ENCODE data around the gene AGRN.
"Not testable (repeated sequence)": the region's sequence is repeated elsewhere in the genome, so short reads cannot be mapped to it uniquely, and the experiment has no call there.

AGRN gene

DNA sequence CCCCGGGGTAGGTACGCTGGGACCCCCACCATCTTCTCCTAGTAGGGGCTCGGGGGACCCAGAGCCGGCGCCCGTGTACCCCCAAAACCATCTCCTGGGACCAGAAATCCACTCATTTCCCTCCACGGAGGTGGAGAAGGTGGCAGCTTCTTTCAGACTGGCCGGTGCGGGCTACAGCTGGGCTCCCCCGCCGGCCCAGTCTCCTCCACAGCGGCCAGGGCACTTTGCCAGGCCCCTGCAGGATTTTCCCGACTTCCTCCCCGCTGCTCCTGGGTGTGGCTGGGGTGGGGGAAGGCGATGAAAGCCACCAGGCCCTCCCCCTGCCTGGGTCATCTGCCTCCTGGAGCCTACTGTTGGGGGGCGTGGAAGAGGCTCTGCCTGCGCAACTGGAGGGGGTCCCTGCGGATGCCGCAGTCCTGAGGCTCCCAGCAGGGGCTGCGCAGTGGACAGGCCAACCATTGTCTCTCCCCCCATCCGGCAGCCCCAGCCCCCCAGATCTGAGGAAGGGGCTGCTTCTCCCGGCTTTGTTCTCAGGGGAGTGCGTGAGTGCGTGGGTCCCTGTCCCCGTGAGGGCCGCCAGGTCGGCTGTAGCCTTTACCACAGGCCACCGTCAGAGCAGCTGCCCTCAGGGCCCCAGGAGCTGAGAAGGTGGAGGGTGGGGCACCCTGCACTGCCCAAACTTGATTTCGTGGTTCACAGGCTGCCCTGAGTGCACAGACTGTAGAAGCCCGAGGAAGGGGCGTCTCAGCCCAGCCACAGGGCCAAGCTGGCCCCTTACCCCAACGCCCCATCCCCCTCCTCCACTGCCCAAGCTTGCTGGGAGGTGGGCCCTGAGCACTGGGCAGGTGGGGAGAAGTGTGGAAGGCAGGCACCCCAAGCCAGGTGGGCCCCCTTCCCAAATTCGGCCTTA, 1.3 kb downstream of the AGRN start:
- DNase-seq (ENCODE audit: low read depth), result peak; percentile 63

DNA sequence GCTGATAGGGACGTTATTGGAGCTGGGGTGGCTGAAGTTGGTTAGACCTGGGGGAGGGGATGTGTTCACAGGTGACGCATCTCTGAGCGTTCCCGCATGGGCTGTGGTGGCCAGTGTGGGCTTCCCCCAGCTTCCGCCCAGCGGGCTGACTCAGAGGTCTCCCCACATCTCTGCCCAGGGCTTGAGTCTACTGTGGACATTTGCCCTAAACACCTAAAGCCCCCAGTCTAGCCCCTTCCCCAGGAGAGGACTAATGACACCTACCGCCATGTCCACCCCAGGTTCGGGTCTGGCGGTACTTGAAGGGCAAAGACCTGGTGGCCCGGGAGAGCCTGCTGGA, 2.0 kb downstream of the AGRN start:
- no peak for DNase-seq (ENCODE audit: low read depth)

DNA sequence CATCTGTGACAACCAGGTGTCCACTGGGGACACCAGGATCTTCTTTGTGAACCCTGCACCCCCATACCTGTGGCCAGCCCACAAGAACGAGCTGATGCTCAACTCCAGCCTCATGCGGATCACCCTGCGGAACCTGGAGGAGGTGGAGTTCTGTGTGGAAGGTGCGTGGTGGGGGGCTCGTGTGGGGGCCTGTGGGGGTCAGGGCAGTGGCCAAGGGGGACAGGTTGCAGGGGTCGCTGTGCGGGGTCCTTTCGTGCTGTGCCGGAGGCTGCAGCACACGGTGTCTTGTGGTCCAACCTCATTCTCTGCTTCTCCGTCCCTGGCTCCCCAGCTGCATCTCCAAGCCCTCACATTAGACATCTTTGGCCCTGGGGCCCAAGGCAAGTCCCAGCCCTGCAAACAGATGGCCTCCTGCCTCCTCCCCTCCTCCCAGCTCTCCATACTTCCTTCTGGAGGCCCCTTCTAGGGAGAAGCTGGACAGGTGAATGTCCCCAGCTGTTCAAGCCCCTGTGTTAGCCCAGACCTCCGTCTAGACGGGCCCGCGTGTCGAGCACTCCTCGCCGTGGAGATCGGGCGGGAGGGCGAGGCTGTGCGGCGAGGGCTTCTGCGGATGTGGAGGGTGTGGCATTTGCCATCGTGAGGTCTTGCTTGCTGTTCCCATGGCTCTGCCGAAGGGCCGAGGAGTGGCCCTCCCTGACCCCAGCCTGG, 2.5 kb downstream of the AGRN start:
- no peak for DNase-seq (ENCODE audit: low read depth)

DNA sequence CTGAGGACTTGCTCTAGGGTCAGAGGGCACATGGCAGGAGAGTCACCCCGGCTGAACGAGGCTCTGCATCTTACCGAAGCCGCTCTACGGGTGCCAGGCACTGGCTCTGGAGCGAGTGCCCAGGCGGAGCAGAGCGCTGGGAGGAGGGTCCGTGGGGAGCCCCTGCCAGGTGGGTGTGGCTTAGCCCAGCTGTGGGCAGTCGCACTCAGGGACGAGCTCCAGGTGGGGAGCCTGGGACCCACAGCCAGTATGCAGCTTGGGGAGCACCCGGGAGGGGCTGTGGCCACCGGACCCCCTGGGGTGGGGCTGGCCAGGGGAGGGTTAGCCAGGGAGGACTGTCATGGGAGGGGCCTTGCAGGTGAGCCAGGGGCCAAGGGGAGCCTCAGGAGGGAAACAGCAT, 3.8 kb downstream of the AGRN start:
- DNase-seq (ENCODE audit: low read depth), result no peak

DNA sequence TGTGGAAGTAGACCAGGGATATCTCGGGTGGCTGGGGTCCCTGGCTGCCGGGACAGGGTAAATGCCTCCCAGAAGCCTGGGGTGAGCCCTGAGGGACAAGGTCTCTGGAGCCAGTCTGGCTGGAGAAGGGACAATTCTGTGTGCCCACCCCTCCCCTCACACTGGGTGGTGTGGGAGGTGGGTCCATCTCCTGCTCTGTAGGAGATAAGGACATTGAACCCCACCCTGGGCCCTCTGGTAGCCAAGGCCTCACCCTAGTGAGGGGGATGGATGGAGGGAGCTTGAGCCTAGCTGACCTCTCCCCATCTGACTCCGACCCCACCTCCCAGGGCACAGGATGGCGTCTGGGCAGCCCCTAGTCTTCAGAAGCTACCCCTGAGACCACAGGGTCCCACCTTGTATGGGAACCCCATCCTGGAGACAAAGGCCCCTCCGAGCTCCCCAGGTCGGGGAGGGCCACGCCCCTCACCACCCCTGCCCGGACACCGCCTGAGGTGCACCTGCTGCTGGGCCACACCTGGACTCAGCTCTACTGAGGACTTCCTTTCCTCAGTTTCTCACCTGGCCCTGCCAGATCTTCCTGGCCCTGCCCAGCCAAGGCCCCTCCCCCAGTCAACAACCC, 4.3 kb downstream of the AGRN start:
- no peak for DNase-seq (ENCODE audit: low read depth)

DNA sequence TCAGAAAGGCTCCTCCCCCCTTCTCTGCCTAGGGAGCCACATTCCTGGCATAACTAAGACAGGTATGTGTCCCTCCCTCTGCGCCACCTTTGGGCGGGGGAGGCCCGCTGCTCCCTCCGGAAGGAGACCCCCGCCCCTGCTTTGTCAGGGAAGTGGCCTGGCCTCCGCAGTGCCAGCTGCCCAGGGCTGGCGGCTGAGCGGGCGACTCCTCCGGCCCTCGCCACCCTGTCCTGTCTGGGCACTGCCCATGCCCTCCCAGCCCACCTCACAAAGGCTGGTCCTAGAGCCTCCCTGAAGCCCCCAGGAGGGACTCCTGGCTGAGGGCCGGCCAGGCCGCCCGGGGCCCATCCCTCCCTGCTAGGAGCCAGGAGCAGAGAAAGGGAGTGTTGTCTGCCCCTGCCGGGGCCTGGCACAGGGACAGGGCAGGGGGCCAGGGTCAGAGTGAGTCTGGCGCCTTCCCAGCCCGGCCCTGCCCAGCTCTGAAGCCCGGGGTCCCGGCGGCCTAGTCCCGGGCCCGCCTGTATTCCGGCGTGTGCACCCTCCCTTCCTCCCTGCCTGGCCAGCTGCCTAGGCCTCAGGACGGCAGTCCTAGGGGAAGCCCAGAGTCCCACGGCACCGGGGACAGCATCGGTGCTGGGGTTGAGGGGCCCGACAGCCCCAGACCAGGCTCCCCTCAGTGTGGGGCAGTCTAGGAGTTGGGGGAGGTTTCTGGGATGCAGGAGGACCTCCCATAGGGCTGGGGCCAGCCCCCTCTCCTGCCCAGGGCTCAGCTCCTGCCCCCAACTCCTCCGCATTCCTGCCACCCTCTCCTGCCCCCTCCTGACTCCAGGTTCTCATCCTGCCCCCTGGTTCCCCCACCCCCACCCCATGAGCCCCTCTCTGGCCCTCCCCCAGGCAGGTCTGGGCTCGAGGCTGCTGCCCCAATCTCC, 5.1 kb downstream of the AGRN start:
- no peak for DNase-seq (ENCODE audit: low read depth)

DNA sequence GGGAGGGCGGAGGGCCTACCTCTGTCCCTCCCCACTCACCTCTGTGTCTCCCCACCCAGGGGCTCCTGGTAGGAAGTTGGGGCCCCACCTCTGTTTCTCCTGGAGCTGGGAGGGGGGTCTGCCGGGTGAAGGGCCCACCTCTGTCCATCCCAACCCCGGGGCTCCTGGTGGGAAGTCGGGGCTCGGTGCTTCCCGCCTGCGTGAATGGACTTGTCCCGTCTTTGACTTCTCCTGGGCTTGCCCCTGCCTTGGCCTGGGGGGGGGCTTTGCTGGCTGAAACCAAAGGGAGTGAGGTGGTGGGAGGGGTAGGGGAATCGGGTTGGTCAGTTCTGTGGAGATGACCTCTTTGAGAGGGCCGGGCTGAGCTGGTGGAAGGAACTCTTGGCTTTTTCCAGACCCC, 5.8 kb downstream of the AGRN start:
- no peak for DNase-seq (ENCODE audit: low read depth)

DNA sequence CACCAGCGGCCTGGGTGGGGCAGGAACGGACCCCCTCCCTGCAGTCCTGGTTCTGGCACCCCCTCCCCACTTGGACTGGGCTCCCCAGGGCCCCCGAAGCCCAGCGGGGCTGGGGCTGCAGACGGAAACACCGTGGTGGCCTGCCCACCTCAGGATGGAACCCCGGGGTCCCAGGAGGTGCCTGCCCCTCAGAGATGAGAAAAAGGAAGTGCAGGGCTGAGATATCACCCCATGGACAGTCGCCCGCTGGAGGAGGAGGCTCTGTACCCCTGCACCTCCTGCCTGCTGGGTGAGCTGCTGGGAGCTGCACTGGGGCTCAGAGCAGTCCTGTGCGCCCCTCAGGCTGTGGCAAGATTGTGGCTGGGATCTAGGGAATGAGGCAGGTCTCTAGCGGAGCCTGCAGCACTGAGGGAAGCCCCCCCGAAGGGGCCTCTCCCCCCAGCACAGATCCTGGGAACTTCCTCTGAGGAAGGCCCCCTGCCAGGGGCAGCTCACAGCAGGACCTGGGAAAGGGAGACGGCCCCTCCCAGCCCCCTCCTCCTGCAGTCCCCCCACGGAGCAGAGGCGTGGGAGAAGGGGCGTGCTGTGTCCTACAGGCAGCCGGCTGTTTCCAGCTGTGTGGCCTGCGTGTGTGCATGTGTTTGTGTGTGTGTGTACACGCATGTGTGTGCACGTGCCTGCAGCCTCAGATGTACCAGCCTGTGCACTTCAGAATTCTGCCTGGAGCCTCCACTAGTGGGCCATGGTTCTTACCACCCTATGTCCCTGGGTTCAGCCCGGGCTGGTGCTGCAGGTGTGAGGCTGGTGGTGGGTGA, 6.9 kb downstream of the AGRN start:
- DNase-seq (ENCODE audit: low read depth), result no peak

DNA sequence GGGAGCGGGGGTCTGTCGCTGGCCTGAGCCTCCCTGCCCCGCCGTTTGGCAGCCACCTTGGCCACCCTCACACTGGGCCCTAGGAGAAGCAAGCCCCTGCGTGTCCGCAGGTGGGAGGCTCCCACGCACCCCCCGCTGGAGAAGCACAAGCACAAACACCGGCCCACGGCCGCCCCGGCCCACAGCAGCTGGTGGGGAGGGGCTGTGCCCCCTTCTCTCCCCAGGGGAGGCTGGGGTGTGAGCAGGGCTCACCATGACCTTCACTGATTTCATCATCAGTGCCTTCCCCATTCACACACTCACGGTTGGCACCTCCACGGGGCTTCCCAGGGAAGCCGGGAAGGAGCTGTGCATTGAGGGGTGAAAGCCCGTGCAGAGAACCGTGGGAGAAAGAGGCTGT, 7.9 kb downstream of the AGRN start:
- DNase-seq (ENCODE audit: low read depth), result no peak

DNA sequence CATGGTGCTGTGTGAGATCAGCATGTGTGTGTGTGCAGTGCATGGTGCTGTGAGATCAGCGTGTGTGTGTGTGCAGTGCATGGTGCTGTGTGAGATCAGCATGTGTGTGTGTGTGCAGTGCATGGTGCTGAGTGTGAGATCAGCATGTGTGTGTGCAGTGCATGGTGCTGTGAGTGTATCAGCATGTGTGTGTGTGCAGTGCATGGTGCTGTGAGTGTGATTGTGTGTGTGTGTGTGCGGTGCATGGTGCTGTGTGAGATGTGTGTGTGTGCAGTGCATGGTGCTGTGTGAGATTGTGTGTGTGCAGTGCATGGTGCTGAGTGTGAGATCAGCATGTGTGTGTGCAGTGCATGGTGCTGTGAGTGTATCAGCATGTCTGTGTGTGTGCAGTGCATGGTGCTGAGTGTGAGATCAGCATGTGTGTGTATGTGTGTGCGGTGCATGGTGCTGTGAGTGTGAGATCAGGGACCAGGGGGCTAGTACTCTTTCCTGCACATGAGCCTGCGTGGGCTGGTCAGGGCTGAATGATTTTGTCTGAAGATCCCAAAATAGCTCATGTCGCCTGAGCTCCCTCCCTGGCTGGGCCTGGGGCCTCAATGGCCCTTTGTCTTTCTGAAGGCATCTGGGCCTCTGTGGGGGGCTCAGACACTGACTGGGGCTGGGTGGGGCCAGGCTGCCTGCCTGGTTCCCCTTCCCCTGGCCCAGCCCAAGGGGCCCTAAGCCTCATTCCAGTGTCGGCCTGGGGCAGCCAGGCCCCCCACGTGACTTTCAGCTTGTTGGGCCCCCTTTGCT, 11.1 kb downstream of the AGRN start:
- not testable (repeated sequence) for DNase-seq (ENCODE audit: low read depth)

DNA sequence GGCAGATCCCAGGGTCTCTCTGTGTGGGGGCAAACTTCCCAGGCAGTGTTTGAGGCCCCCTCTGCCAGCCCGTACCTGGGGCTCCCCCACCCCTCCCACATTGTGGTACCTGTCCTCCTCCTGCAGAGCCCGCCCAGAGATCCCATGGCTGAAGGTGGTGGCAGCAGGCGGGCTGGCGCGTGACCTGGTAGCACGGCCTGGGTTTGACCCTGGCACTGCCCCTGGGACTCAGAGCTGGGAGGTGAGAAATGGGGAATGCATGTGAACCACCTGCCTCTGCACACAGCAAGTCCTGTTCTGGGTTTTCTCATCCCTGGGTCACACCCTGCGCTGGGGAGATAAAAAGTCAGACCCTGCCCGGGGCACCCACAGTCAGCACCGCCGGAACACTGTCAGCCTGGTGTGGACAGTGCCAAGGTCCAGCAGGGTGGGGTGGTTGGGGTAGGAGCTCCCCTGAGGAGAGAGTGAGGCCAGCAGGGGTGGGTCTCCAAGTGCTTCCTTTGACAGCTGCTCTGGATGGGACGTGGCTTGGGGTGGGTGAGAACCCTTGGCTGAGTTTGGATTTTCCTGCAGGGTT, 11.8 kb downstream of the AGRN start:
- DNase-seq (ENCODE audit: low read depth), result no peak

DNA sequence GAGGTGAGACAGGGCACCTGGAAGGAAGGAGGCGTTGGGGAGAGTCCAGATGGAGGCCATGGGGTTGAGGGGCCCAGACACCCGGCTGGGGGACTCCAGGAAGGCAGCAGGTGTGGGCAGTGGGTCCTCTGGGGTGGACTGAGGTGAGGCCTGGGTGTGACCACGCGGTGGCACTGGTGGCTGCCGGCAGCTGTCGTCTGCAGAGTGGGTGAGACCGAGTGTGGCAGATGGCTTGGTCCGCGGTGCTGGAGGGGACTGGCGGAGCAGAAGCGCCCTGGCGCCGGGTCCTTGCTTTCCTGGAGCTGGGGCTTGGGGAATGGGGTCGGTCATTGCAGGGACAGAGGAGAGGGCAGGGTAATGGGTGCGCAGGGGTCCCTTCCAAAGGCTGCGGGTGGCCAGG, 12.5 kb downstream of the AGRN start:
- no peak for DNase-seq (ENCODE audit: low read depth)

DNA sequence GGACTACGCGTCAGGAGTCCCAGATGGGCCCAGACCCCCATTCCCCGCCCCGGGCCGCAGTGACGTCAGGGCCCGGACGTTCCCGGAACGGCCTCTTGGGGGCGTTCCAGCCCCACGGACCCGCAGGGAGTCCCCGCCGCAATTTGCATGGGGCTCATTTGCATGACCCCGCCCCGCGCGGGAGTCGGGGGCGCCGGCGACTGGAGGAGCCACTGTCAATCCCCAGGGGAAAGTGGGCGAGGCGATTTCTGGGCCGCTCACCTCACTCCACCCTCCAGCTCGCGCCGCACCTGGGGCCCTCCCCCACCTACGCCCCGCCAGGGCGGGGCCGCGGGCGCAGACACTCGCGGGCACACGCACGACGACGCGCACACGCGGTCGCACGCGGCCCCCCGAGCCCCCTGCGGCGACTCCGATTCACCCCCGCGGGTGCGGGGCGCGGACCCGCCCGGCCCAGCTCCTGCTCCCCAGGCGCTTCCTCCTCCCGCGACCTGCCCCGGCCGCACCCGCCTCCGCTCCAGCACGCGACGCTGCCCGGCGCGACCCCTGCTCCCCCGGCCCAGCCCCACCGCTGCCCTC, 13.2 kb downstream of the AGRN start:
- no peak for DNase-seq (ENCODE audit: low read depth)

DNA sequence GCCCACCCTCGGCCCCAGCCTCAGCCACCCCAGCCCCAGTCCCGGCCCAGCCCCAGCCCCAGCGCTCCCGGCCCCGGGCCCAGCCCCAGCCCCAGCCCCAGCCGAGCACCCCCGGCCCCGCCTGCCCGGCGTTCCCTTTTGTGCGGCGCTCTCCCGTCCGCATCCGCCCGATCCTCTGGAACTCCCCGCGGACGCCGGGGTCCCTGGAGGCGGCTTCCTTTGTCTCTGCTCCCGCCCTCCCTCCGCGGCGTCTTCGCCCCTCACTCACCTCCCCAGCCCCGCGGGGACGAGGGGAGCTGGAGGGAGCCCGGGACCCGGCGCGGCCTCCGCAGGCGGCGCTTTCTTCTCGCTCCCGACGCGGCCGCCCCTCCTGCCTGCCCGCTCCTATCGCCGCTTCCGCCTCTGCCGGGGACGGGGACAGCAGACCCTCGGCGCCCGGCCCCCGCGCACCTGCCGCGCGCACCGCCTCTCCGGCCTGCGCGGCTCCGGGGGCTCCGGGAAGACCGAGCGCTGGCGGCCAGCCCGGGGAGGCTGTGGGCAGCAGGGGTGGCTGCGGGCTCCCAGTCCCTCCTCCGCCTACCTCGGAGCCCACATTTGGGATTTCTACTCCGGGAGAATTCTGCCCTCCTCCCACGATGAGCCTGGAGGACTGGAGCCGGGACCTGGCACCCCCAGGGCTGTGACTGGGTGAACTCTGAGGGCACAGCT, 14.0 kb downstream of the AGRN start:
- DNase-seq (ENCODE audit: low read depth), result no peak

DNA sequence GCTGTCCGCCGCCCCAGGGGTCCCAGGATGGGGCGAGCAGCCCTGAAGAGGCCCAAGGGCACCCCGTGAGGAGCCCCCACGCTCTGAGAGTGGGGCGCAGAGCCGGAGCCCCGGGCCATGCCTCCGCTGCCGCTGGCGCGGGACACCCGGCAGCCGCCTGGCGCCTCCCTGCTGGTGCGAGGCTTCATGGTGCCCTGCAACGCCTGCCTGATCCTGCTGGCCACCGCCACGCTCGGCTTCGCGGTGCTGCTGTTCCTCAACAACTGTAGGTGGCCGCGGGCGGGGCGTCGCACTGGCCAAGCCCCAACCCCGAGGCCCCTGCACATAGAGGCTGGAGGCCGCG, 14.5 kb downstream of the AGRN start:
- no peak for DNase-seq (ENCODE audit: low read depth)

DNA sequence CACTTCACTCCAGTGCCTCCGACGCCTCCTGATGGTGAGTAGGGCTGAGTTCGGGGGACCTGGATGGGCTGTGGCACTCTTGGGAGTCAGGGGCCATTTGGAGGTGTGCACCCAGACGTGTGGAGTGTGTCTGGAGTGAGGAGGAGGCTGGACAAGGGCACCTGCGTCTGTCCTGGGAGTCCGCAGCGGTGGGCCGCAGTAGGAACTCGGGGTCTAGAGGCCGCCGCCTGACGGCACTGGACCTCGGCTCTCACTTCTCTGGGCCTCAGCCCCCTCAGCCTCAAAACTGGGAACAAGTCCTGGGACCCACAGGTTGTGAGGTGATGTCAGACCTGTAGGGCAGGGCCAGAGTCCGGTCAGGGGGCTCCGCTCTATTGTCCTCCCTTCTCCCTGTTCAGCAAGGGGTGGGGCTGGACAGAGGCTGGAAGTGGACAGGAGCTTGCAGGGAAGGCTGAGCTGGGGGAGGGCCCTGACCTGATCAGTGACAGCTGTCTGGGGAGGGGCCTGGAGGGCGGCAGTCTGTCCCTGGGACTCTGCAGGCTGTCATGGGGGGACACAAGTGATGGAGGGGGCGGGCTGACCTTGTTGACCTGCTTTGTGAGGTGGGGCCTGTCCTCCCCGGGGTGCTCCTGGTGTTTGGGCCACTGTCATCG, 15.5 kb downstream of the AGRN start:
- DNase-seq (ENCODE audit: low read depth), result no peak

DNA sequence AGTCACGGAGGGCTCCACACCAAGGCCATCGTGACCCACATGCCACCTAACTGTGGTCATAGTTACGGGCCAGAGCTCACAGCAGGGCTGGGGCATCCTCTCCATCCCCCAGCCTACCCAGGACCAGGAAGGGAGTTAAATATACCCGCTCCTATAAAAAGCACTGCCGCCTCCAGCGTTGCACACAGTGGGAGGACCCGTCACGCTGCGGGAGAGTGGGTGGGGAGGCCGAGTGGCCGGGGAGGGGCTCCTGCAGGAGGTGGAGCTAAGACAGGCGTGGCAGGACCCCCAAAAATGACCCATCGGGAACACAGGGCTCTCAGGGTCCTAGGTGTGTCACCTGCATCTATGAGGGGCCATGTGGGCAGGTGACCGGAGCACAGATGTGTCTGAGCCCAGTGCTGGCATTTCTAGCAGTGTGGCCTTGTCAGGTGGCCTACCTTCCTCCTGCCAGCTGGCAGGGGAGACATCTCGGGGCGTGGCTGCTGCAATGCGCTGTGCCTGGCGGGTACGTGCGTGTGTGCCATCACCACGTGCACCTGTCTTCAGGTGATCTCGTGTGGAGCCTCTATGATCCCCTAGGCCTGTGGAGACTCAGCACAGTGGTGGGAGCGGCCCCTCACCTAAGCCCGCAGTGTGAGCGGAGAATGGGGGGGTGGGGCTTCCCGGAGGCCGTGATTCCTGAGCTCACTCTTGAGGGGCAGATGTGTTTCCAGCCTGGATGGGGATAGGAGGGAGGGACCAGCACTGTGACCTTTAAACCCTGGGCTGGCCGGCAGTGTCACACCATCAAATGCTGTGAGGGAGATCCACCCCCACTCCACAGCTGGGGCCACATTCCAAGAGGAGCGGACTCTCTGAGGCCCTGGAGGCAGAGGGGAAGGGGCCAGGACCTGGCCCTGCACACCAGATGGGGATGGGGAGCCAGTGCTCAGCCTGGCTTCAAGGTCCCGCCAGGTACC, 17.7 kb downstream of the AGRN start:
- DNase-seq (ENCODE audit: low read depth), result no peak
